Transverse colon (tissue), 4 donors: Measurements from ENCODE around the gene ALB.

ENCODE experiments used
- POLR2AphosphoS5 ChIP-seq, 3 donors: sonication (generic); formaldehyde crosslinking; IDR thresholded peaks; one replicate each; pipeline ENCODE4 v1.6.1; 2016; ENCODE audit warnings: antibody characterized with exemption in 3 of 3
- TF ChIP-seq, protein P1 (sequence below), 5 experiments: fragments of 200-600 bp in 3 of 5; fragments of 450-650 bp in 2 of 5; sonication (generic) in 3 of 5; IDR thresholded peaks; 1 replicate in 2 of 5; 2 replicates in 3 of 5; pipeline ENCODE4 v1.5.1; 2016 to 2017; ENCODE audit warnings: antibody characterized with exemption in 5 of 5, inconsistent platforms in 3 of 5, mild to moderate bottlenecking in 2 of 5, moderate library complexity in 1 of 5

DNA sequence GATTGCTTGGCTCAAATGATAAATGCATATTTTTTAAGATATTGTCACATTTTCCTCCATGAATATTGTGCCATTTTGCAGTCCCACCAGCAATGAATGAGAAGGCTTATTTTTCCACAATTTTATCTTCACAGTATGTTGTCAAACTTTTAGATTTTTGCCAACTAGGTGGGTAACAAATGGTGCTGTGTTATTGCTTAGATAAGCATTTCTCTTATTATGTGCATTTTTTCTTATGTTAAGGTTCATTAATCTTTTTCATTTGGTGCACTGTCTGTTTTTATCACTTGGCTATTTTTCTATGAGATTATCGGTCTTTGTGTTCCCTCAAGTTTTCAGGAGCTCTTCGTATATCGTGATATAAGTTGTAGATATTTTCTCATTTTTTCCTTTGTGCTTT, 64.1 kb downstream of the ALB start:
- TF ChIP-seq, protein P1, sequence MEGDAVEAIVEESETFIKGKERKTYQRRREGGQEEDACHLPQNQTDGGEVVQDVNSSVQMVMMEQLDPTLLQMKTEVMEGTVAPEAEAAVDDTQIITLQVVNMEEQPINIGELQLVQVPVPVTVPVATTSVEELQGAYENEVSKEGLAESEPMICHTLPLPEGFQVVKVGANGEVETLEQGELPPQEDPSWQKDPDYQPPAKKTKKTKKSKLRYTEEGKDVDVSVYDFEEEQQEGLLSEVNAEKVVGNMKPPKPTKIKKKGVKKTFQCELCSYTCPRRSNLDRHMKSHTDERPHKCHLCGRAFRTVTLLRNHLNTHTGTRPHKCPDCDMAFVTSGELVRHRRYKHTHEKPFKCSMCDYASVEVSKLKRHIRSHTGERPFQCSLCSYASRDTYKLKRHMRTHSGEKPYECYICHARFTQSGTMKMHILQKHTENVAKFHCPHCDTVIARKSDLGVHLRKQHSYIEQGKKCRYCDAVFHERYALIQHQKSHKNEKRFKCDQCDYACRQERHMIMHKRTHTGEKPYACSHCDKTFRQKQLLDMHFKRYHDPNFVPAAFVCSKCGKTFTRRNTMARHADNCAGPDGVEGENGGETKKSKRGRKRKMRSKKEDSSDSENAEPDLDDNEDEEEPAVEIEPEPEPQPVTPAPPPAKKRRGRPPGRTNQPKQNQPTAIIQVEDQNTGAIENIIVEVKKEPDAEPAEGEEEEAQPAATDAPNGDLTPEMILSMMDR (IDR thresholded peaks at IDR 0.05), result no peak
- no peak for TF ChIP-seq POLR2AphosphoS5 (IDR thresholded peaks at IDR 0.05)
